Right lobe of liver (tissue), 6 donors: ENCODE measurements around the gene LDLRAD3. TPM values are rescaled to one million over a fixed set of nuclear protein-coding genes. Genes with fewer than 3 reads are reported as not detected.

Source experiments
- ATAC-seq, 4 donors: fragments of 200-7000 bp; cut with Tn5 transposase; one replicate each; pipeline ENCODE4 v1.9.1; 2020; ENCODE audit warnings: mild to moderate bottlenecking in 4 of 4, moderate library complexity in 4 of 4
- DNase-seq, 3 donors: peaks; one replicate each; pipeline ENCODE4 v3.0.0-alpha.2; 2020
- H3K27ac ChIP-seq, 3 donors: fragments of 200-600 bp; one replicate each; pipeline ENCODE4 v1.8.0; 2022
- H3K27me3 ChIP-seq, 2 donors: fragments of 200-600 bp; one replicate each; pipeline ENCODE4 v1.8.0; 2022
- H3K36me3 ChIP-seq, 4 donors: fragments of 200-600 bp; sonication (generic) in 1 of 4; one replicate each; pipeline versions ENCODE4 v1.5.1 to v1.8.0; 2017 to 2022; ENCODE audit warnings: control low read depth in 1 of 4
- H3K4me1 ChIP-seq, 4 donors: fragments of 200-600 bp; sonication (generic) in 1 of 4; one replicate each; pipeline versions ENCODE4 v1.5.1 to v1.8.0; 2017 to 2022; ENCODE audit warnings: control low read depth in 1 of 4
- H3K4me3 ChIP-seq, 3 donors: fragments of 200-600 bp; one replicate each; pipeline ENCODE4 v1.8.0; 2022
- H3K9me3 ChIP-seq, 4 donors: fragments of 200-600 bp; sonication (generic) in 1 of 4; one replicate each; pipeline versions ENCODE4 v1.5.1 to v1.8.0; 2017 to 2022; ENCODE audit warnings: control low read depth in 1 of 4
- CTCF ChIP-seq, 4 donors: fragments of 200-600 bp in 3 of 4; fragments of 450-650 bp in 1 of 4; IDR thresholded peaks; one replicate each; pipeline versions ENCODE4 v1.5.1 to v1.8.0; 2016 to 2022; ENCODE audit warnings: antibody characterized with exemption in 4 of 4, mild to moderate bottlenecking in 2 of 4
- POLR2A ChIP-seq: fragments of 450-650 bp; IDR thresholded peaks from one replicate; pipeline ENCODE4 v1.6.1; 2017; ENCODE audit warnings: antibody characterized with exemption, mild to moderate bottlenecking
- WGBS: methylation state at CpG from one replicate; pipeline ENCODE4 v1.1.6; 2018; ENCODE audit warnings: low coverage, low lambda C conversion rate; ENCODE audit not compliant: insufficient coverage; ENCODE audit errors: missing lambda C conversion rate; 5-methylcytosine and 5-hydroxymethylcytosine counted together
- intact Hi-C, 2 donors: fragments of 100-400 bp; cut with DNase I; formaldehyde crosslinking; loops; one replicate each; pipeline versions ENCODE4 v1.11.2 to v1.14.1; 2022
- total RNA-seq, 6 experiments: library from RNA; depleted of rRNA in 2 of 6; stranded (reverse); fragments of >200 nt in 2 of 6; fragmentation: NEBNext Ultra II Directional in 3 of 6; extraction: Animal tissue kit (Norgen Biotek cat#: 25700) in 3 of 6; gene quantifications; one replicate each; pipeline versions ENCODE4 v1.1.0 to v1.2.4, GENCODE V29; 2016 to 2023
- donor health status: DM: no; HTN: yes; CAD: no.
- donor health status: DM: no; HTN: no; CAD: no.
- donor health status: DM: no; HTN: no; CAD: no.
- donor health status: DM: no; HTN: yes; CAD: no.
- donor health status: DM: no; HTN: yes; CAD: no.

Gene LDLRAD3
- total RNA-seq, 6 experiments from 2014 or later, result 0.62 to 3.3 (median 2.7) TPM

- DNase-seq (no peak), ATAC-seq (no peak)
- Histone ChIP-seq H3K36me3 (no peaks in the 10 kb centered on the region), H3K4me3 (no peak overlapping the region), H3K9me3 (no peaks in the 10 kb centered on the region), H3K4me1 (no peaks in the 10 kb centered on the region), H3K27ac (no peak overlapping the region), H3K27me3 (no peaks in the 10 kb centered on the region)
- intact Hi-C loops, result no loop called here
- WGBS, result 29% methylated on average over 2 of the region's 4 CpGs
- TF ChIP-seq POLR2A (no peak), CTCF (IDR thresholded peaks at IDR 0.05) (no peak)
These were observed 83.9 kb downstream of the LDLRAD3 start for GRCh38 chr11:36027731-36028130.

DNA sequence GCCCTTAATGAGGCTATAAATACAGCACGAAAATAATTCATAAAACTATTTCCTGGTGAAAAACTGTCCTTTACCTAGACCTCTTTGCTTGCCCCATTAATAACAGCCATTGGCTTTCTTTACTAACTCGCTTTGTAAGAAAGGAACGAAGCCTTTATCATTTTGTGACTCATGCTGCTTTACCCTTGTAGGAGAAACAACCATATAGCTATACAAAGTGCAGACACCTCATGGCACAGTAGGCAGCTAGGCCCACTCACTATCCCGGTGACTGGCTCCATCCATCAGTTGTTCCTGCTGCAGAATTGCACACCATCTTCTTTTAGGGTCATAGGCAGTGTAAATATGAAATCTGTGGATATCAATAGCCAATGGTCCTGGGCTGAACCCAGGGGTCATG is 85.8 kb downstream of the LDLRAD3 start:
- TF ChIP-seq POLR2A (no peak), CTCF (IDR thresholded peaks at IDR 0.05) (no peak)
- Histone ChIP-seq H3K27ac (no peak overlapping the region), H3K36me3 (no peaks in the 10 kb centered on the region), H3K4me1 (no peaks in the 10 kb centered on the region), H3K27me3 (no peaks in the 10 kb centered on the region), H3K4me3 (no peak overlapping the region), H3K9me3 (no peaks in the 10 kb centered on the region)
- no peak for ATAC-seq
- intact Hi-C loops, result no loop called here
- DNase-seq, result no peak
- WGBS, result 76% methylated on average over 4 of the region's 4 CpGs

DNA sequence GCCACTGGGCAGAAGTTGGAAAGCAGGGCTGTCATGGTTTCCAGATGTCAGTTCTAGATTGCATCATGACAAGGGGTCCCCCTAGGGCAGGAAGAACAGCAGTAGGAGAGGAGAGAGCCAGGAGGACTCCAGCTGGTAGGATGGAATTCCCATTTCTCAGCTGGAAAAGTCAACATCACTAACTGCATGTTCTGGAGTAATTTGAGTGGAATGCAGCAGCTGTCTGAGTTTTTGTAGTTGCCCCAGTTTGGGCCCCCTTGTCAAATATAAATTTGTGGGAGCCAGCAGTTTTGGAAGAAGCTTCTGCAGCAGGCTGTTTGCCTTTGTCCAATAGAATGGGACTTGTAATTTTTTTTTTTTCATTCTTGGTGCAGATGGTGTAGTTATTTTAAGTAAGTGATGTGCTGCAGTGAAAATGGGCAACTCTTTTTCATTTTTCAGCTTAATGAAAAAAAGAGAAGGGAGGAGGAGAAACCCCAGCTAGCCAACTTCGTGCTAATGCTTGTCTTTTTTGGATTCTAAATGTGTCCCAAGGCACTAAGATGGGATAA is 86.9 kb downstream of the LDLRAD3 start:
- DNase-seq, result no peak
- ATAC-seq, result no peak
- Histone ChIP-seq H3K36me3 (no peaks in the 10 kb centered on the region), H3K27me3 (no peaks in the 10 kb centered on the region), H3K27ac (no peak overlapping the region), H3K4me3 (no peak overlapping the region), H3K9me3 (no peaks in the 10 kb centered on the region), H3K4me1 (no peaks in the 10 kb centered on the region)
- 50% methylated on average over 1 of the region's 1 CpG for WGBS
- TF ChIP-seq POLR2A (no peak), CTCF (IDR thresholded peaks at IDR 0.05) (no peak)
- intact Hi-C loops, result no loop called here

DNA sequence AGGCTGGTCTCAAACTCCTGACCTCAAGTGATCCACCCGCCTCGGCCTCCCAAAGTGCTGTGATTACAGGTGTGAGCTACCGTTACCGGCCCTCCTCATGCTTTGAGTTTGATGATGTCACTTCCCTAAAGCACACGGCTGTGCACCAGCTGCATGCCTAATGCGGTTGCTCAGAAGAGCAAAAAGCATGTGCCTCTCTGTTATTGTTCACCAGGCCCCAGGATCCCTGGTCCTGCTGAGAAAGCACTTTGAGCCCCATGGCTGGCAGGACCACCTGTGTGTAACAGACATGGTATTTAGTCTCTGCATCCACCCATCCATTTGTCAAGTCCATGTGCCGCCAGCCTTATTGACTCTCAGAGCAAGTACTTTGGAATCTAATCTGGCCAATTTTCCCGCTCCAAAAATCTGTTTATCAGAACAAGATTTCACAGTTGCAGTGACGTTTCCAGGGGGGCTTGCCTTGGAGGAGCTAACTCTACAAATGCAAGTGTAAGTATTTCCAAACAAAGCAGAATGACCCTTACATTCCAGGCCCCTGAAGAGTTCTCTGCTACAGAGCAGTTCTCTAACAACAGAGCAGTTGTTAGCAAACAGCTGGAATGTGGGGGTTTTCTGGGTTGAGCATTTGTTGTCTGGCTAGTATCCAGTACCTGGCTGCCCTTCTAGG is 89.4 kb downstream of the LDLRAD3 start:
- TF ChIP-seq CTCF (IDR thresholded peaks at IDR 0.05), result no peak
- no peak for TF ChIP-seq POLR2A
- no peaks in the 10 kb centered on the region for H3K36me3 ChIP-seq
- no peaks in the 10 kb centered on the region for H3K9me3 ChIP-seq
- no peak overlapping the region for H3K4me3 ChIP-seq
- no peak overlapping the region for H3K27ac ChIP-seq
- WGBS, result 40% methylated on average over 3 of the region's 9 CpGs
- H3K27me3 ChIP-seq, result no peaks in the 10 kb centered on the region
- intact Hi-C loops, result no loop called here
- ATAC-seq, result no peak
- DNase-seq, result no peak
- no peaks in the 10 kb centered on the region for H3K4me1 ChIP-seq
